ENCODE data around the gene HBE1. TPM values are rescaled to one million over a fixed set of nuclear protein-coding genes. Genes with fewer than 3 reads are reported as not detected.

Gene HBE1
- total RNA-seq, 1 experiment from 2014 or later = not detected

GRCh38 chr11:5240458-5240857 is 29.3 kb downstream of the HBE1 start:
- Histone ChIP-seq H2BK120ac (ENCODE audit: low read depth, low read length, poor library complexity, severe bottlenecking) (no peak overlapping the region), H3K23me2 (ENCODE audit: insufficient read length, low read depth, low read length, poor library complexity, severe bottlenecking) (no peaks in the 10 kb centered on the region), H3K9me3 (ENCODE audit: control insufficient read depth, low read depth, low read length) (no peaks in the 10 kb centered on the region), H3K79me1 (ENCODE audit: insufficient read depth, low read depth, low read length, poor library complexity, severe bottlenecking) (no peaks in the 10 kb centered on the region), H3K9ac (ENCODE audit: extremely low read depth, insufficient read length, low read length) (no peak overlapping the region), H3K27ac (ENCODE audit: insufficient read length, low read depth, low read length) (no peak overlapping the region), H2AFZ (ENCODE audit: low read length) (no peak overlapping the region), H3K27me3 (ENCODE audit: insufficient read depth, low read length) (no peaks in the 10 kb centered on the region), H3K23ac (ENCODE audit: insufficient read length, low read depth, low read length) (no peak overlapping the region), H3T11ph (ENCODE audit: low read length) (no peak overlapping the region), H3K4ac (ENCODE audit: low read depth, low read length) (no peak overlapping the region), H3K4me2 (ENCODE audit: insufficient read depth, insufficient read length, low read length) (no peak overlapping the region), H2BK12ac (ENCODE audit: insufficient read length, low read depth, low read length) (no peak overlapping the region), H4K8ac (replicated peaks; ENCODE audit: insufficient read length, low read depth, low read length) (no peak overlapping the region), H2BK20ac (ENCODE audit: low read depth, low read length, poor library complexity, severe bottlenecking) (no peak overlapping the region), H4K91ac (ENCODE audit: insufficient read length, low read depth, low read length) (no peak overlapping the region), H3K18ac (ENCODE audit: insufficient read length, low read depth, low read length) (no peak overlapping the region), H4K5ac (ENCODE audit: insufficient read length, low read depth, low read length) (no peak overlapping the region), H2BK5ac (ENCODE audit: insufficient read length, low read length) (no peak overlapping the region), H3K79me2 (ENCODE audit: insufficient read depth, low read length) (no peaks in the 10 kb centered on the region), H3K56ac (ENCODE audit: insufficient read length, low read depth, low read length) (no peak overlapping the region), H2BK15ac (ENCODE audit: low read depth, low read length) (no peak overlapping the region), H4K20me1 (ENCODE audit: control insufficient read depth, insufficient read depth, insufficient read length) (no peaks in the 10 kb centered on the region), H2AK5ac (ENCODE audit: insufficient read length, low read length) (no peak overlapping the region), H3K14ac (ENCODE audit: insufficient read depth, low read length) (no peak overlapping the region), H3K4me1 (ENCODE audit: insufficient read depth, low read length) (no peaks in the 10 kb centered on the region)
- peaks cover 2% of the 10 kb centered on the region for H3K27me3 Mint-ChIP-seq (ENCODE audit: low read depth)
- no peak for DNase-seq
- H3K4me3 Mint-ChIP-seq = no peak overlapping the region
- no peaks in the 10 kb centered on the region for H3K9me3 Mint-ChIP-seq
- H3K36me3 Mint-ChIP-seq (ENCODE audit: insufficient read depth in 1 of 3, low read depth in 3 of 3) = no peaks in the 10 kb centered on the region
- no peaks in the 10 kb centered on the region for H3K4me1 Mint-ChIP-seq
- H3K27ac Mint-ChIP-seq = no peak overlapping the region
- no peak for TF ChIP-seq CTCF (conservative IDR thresholded peaks at IDR 0.05)
- no CpG with 5 or more reads among the region's 2 CpGs for WGBS (ENCODE audit: extremely low coverage, insufficient read length, low lambda C conversion rate)

Data from H9 (cell line).